Inferior parietal cortex (tissue), 1 donor: ENCODE measurements around the gene BCKDHA.
A peak's percentile ranks its signal among the peaks of the same experiment; 100 is the strongest.
"Not testable (repeated sequence)": the region's sequence is repeated elsewhere in the genome, so short reads cannot be mapped to it uniquely, and the experiment has no call there.

ENCODE experiments used
- DNase-seq: peaks from one replicate; pipeline ENCODE4 v3.0.0-alpha.2; 2016; ENCODE audit errors: extremely low spot score

Gene BCKDHA

GRCh38 chr19:41405776-41406175 lies 8.2 kb downstream of the BCKDHA start:
- DNase-seq, result no peak

- no peak for DNase-seq
Measured at GRCh38 chr19:41407271-41407670, 9.7 kb downstream of the BCKDHA start.

DNA sequence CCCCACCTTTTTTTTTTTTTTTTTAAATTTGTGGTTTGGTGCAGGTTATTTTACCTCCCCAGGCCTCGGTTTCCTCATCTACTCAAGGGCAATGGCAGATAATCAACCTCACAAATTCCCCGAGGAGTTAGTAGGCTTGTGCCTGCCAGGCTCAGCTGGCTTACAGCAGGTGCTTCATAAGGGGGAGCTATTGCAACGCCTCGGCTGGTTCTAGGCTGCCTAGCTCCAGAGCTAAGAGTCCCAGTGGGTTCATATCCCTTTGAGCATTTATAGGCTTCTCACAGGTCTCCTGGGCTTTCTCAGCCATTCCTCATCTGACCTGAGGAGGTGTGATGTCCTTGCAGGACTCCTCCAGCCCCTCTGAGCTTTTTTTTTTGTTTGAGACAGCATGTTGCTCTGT lies 10.6 kb downstream of the BCKDHA start:
- no peak for DNase-seq

DNA sequence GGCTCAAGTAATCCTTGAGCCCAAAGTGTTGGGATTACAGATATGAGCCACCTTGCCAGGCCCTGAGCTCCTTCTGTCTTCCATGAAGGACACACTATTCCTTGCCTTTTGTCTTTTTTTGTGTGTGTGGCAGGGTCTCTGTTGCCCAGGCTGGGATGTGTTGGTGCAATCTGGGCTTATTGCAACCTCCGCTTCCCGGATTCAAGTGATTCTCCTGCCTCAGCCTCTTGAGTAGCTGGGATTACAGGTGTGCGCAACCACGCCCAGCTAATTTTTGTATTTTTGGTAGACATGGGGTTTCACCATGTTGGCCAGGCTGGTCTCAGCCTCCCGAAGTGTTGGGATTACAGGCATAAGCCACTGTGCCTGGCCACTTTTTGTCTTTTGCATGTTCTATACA lies 11.2 kb downstream of the BCKDHA start:
- DNase-seq, result not testable (repeated sequence)

GRCh38 chr19:41409288-41409687 lies 11.7 kb downstream of the BCKDHA start:
- DNase-seq, result no peak

GRCh38 chr19:41410336-41411054 lies 12.9 kb downstream of the BCKDHA start:
- DNase-seq, result no peak

GRCh38 chr19:41411100-41411967 lies 13.7 kb downstream of the BCKDHA start:
- DNase-seq, result no peak

GRCh38 chr19:41411968-41412265 lies 14.3 kb downstream of the BCKDHA start:
- peak; percentile 57 for DNase-seq

- DNase-seq, result no peak
Measured at GRCh38 chr19:41412953-41413352, 15.3 kb downstream of the BCKDHA start.

DNA sequence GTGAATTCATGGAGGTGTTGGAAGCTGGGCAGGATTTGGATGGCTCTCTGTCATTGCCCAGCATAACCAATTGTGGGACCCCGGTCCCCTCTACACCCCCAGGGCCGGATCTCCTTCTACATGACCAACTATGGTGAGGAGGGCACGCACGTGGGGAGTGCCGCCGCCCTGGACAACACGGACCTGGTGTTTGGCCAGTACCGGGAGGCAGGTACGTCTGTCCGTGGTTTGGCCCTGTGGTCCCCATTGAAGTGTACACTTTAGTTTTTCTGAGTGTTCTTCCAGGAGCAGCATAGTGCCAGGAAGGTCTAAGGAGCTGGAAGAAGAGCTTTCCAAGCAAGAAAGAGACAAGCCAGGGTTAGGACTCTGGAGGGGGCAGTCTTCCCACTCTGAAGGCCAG lies 16.3 kb downstream of the BCKDHA start:
- no peak for DNase-seq

DNA sequence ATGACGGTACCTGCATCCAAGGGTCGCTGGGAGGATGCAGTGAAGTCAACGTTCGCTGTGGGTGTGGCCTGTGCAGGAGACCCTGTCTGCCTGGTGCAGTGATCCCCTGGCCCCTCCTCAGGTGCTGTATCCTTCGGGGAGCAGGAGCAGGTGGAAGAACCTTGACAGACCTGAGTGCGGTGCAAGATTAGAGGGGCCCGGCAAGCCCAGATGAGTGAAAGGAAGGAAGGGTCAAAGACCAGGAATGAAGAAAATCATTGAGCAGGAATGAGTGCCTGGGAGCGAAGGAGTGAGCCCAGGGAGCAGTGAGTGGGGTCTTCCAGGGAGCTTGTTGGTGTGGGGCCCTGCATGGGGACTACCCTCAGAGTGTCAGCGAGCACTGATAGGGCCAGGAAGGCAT lies 16.8 kb downstream of the BCKDHA start:
- DNase-seq, result no peak

- no peak for DNase-seq
Measured at GRCh38 chr19:41415154-41415571, 17.5 kb downstream of the BCKDHA start.

- no peak for DNase-seq
Measured at GRCh38 chr19:41416194-41416674, 18.6 kb downstream of the BCKDHA start.

DNA sequence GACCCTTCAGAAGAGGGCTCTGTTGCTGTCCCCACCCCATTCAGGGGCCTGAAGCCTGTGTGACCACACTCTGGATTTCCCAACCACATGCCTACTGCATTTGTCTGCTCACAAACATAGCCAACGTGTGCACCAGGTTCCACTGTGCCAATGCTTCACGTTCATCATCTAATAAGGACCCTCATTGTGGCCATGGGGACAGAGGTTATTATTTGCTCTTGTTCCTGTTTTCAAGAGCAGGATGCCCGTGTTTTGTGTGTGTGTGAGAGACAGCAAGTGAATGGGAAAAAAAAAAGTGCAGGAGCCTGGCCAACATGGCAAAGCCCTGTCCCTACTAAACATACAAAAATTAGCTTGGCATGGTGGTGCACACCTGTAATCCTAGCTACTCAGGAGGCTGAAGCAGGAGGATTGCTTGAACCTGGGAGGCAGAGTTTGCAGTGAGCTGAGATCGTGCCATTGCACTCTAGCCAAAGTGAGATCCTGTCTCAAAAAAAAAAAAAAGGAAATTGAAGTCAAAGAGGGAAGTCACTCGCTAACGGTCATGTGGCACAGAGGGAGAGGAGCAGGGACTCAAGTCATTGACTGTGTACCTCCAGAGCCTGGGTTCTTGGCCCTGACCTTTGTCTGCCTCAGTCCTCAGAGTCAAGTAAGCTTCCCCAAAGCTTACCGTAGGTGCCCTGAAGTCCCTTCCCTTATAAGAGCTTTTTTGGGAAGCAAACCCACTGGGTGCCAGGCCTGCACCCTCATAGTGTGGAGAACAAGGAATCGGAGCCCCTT lies 22.7 kb downstream of the BCKDHA start:
- DNase-seq, result no peak

- no peak for DNase-seq
Measured at GRCh38 chr19:41421314-41421713, 23.7 kb downstream of the BCKDHA start.

GRCh38 chr19:41421973-41422372 lies 24.4 kb downstream of the BCKDHA start:
- DNase-seq, result no peak

DNA sequence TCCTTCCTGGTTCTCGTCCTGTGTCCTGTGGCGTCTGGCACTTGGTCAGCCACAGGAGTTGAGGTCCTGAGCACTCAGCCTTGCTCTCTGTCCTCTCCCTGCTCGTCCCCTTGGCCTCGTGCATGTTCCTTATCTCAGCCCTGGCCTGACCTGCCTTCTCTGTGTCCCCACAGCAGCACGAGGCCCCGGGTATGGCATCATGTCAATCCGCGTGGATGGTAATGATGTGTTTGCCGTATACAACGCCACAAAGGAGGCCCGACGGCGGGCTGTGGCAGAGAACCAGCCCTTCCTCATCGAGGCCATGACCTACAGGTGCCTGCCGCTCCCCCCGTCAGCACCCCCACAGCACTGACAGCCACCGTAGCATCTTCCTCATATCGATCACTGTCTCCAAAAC lies 24.8 kb downstream of the BCKDHA start:
- DNase-seq, result no peak

DNA sequence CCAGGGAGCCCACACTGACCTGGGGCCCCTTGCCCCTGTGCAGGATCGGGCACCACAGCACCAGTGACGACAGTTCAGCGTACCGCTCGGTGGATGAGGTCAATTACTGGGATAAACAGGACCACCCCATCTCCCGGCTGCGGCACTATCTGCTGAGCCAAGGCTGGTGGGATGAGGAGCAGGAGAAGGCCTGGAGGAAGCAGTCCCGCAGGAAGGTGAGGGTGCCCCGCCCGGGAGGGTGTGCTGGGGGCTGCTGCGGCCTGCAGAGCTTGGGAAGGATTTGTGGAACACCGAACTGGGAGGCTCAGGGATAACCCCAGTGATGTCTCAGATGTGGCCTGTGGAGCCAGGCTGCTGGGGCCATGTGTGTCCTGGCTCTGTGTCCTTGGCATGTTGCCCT lies 25.3 kb downstream of the BCKDHA start:
- no peak for DNase-seq

GRCh38 chr19:41424335-41425173 lies 26.9 kb downstream of the BCKDHA start:
- no peak for DNase-seq

GRCh38 chr19:41425174-41426115 lies 27.8 kb downstream of the BCKDHA start:
- no peak for DNase-seq
